Mesangial cell (primary cell): Measurements from ENCODE around the gene GNAT3. TPM values are rescaled to one million over a fixed set of nuclear protein-coding genes. Genes with fewer than 3 reads are reported as not detected.

Experiments
- total RNA-seq: library from RNA; depleted of rRNA; stranded (reverse); fragments of >200 nt; gene quantifications from 2 replicates; pipeline ENCODE4 v1.2.3, GENCODE V29; 2015

Gene GNAT3
- total RNA-seq: not detected in 2 replicates

GRCh38 chr7:80511964-80512363 is at the start of gene GNAT3:
GNAT3 (minus strand) TSS chr7:80512064; CDS start chr7:80511926, 138 bp downstream.

Other genes starting within 250 kb of the GNAT3 start
- gene CD36, start 126.6 kb upstream of the GNAT3 start, total RNA-seq: 0.13 TPM in 1 of 2 replicates, not detected in the other